Lung (tissue), 16 donors: ENCODE measurements around the gene DMRT1. TPM values are rescaled to one million over a fixed set of nuclear protein-coding genes. Genes with fewer than 3 reads are reported as not detected.

Source experiments
- ATAC-seq: fragments of 200-7000 bp; cut with Tn5 transposase; one replicate; pipeline ENCODE4 v1.9.1; 2020; ENCODE audit warnings: moderate number of reproducible peaks; ENCODE audit not compliant: insufficient read depth, low FRiP score
- DNase-seq, 3 donors: peaks; one replicate each; pipeline ENCODE4 v3.0.0-alpha.2; 2013 to 2017
- H3K27ac ChIP-seq, 2 donors: one replicate each; pipeline ENCODE4 v1.5.1; 2013; ENCODE audit warnings: mild to moderate bottlenecking in 2 of 2, moderate library complexity in 2 of 2, control low read depth in 1 of 2, inconsistent platforms in 1 of 2, low read depth in 1 of 2, low read length in 1 of 2
- H3K27me3 ChIP-seq, 3 donors: one replicate each; pipeline ENCODE4 v1.5.1; 2013; ENCODE audit warnings: low read length in 2 of 3; ENCODE audit not compliant: control insufficient read depth in 3 of 3, insufficient read depth in 3 of 3
- H3K36me3 ChIP-seq, 4 donors: one replicate each; pipeline ENCODE4 v1.5.1; 2013; ENCODE audit warnings: low read length in 4 of 4, mild to moderate bottlenecking in 1 of 4, moderate library complexity in 1 of 4; ENCODE audit not compliant: control insufficient read depth in 4 of 4, insufficient read depth in 4 of 4
- H3K4me1 ChIP-seq, 5 donors: one replicate each; pipeline ENCODE4 v1.5.1; 2013; ENCODE audit warnings: low read length in 5 of 5, mild to moderate bottlenecking in 2 of 5, moderate library complexity in 1 of 5; ENCODE audit not compliant: control insufficient read depth in 5 of 5, insufficient read depth in 5 of 5
- H3K4me3 ChIP-seq: one replicate; pipeline ENCODE4 v1.5.1; 2013; ENCODE audit warnings: mild to moderate bottlenecking, control low read depth, moderate library complexity
- H3K9ac ChIP-seq, 2 donors: one replicate each; pipeline ENCODE4 v1.5.1; 2013; ENCODE audit warnings: low read length in 2 of 2, control low read depth in 1 of 2; ENCODE audit not compliant: insufficient read depth in 1 of 2
- H3K9me3 ChIP-seq, 4 donors: one replicate each; pipeline ENCODE4 v1.5.1; 2013; ENCODE audit warnings: low read length in 3 of 4, mild to moderate bottlenecking in 1 of 4, moderate library complexity in 1 of 4; ENCODE audit not compliant: control insufficient read depth in 4 of 4, insufficient read depth in 3 of 4
- CTCF ChIP-seq: IDR thresholded peaks from 2 replicates; pipeline ENCODE4 v1.5.1; 2012; ENCODE audit warnings: mild to moderate bottlenecking; ENCODE audit errors: control extremely low read depth, extremely low read depth
- WGBS, 2 donors: extraction: QIAGEN DNeasy Blood & Tissue Kit; methylation state at CpG; one replicate each; pipeline ENCODE4 v1.1.7; 2013; 5-methylcytosine and 5-hydroxymethylcytosine counted together
- long read RNA-seq, 5 donors: transcript quantifications; one replicate each; lab custom pipeline, GENCODE V29; 2026
- polyA plus RNA-seq, 2 donors: library from polyadenylated mRNA; stranded (reverse); fragments of 200-250 nt; gene quantifications; one replicate each; pipeline ENCODE4 v1.2.1, GENCODE V29; 2013
- total RNA-seq, 2 donors: library from RNA; depleted of rRNA in 1 of 2; stranded (reverse); fragments of >200 nt in 1 of 2; gene quantifications; one replicate each; pipeline ENCODE4 v1.2.1, GENCODE V29; 2014 to 2021
- donor health status: control.
- donor health status: control.
- donor health status: Bipolar disorder and iron deficiency.
- donor health status: healthy.
- donor health status: DM: yes; HTN: yes; CAD: no.

DMRT1 gene
- total RNA-seq (not detected), polyA plus RNA-seq (not detected)
- long read RNA-seq, donor 1: 0 reads
- long read RNA-seq, donor 2: 0 reads
- long read RNA-seq, donor 3: 0 reads
- long read RNA-seq, donor 4: 0 reads
- long read RNA-seq, donor 5: 0 reads

- Histone ChIP-seq H3K4me1 (peaks cover 0 to 7% (median 0%) of the 10 kb centered on the region in 5 donors), H3K36me3 (no peaks in the 10 kb centered on the region), H3K9ac (no peak within 1 kb of the TSS), H3K9me3 (no peaks in the 10 kb centered on the region), H3K27ac (no peak within 1 kb of the TSS), H3K27me3 (peaks cover 13 to 65% (median 52%) of the 10 kb centered on the region in 3 donors), H3K4me3 (no peak within 1 kb of the TSS)
- no peak for ATAC-seq
- TF ChIP-seq CTCF: no peak
- DNase-seq: peak in 2 of 3 donors; percentile 11 to 22
- WGBS, 2 donors: 2 to 3% methylated on average over 73 to 84 of the region's 84 CpGs
Measured at GRCh38 chr9:841371-842209, at the start of gene DMRT1. TSS of gene DMRT1 (plus strand) at chr9:841697. CDS start at chr9:841839, 142 bp downstream.

GRCh38 chr9:792331-793260, 48.9 kb upstream of the DMRT1 start:
- TF ChIP-seq CTCF: no peak
- Histone ChIP-seq H3K9ac (no peak overlapping the region), H3K36me3 (no peaks in the 10 kb centered on the region), H3K27me3 (no peaks in the 10 kb centered on the region), H3K4me3 (no peak overlapping the region), H3K4me1 (peaks cover 0 to 5% (median 0%) of the 10 kb centered on the region in 5 donors), H3K9me3 (no peaks in the 10 kb centered on the region), H3K27ac (peak overlapping the region in 1 of 2 donors; percentile 23)
- DNase-seq (peak in 2 of 3 donors; percentile 12 to 71), ATAC-seq (no peak)
- 57 to 75% methylated on average over 15 of the region's 15 CpGs for WGBS, 2 donors

DNA sequence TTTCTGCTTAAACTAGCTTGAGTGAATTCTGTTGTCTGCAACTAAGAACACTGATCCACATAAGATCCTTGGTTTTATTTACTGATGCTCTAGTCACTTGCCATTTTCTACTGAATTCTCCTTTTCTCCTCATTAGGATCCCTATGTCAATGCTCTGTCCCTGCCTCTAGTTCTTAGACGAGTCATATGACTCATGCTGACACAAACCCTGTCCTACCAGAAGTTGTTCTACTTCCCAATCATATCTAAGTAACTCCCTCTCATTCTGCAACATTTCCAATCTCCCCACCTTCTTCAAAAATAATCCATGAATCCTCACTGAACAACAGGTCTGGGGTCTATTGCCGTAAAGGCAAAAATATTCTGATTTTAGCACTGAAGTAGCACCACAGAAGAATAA, 47.1 kb upstream of the DMRT1 start:
- Histone ChIP-seq H3K4me3 (no peak overlapping the region), H3K27me3 (no peaks in the 10 kb centered on the region), H3K27ac (no peak overlapping the region), H3K9me3 (no peaks in the 10 kb centered on the region), H3K36me3 (no peaks in the 10 kb centered on the region), H3K4me1 (peaks cover 0 to 5% (median 0%) of the 10 kb centered on the region in 5 donors), H3K9ac (no peak overlapping the region)
- 87 to 93% methylated on average over 2 of the region's 2 CpGs for WGBS, 2 donors
- TF ChIP-seq CTCF: no peak
- DNase-seq (no peak), ATAC-seq (no peak)
